Stimulated activated CD4-positive, alpha-beta T cell treated with anti-CD3 and anti-CD28 coated beads, Interleukin-15, amount 100 ng/mL, for 1 hour (primary cell): ENCODE results near the gene ZC3H12C.

ENCODE experiments used
- DNase-seq, 2 donors: peaks; one replicate each; pipeline ENCODE4 v3.0.0-alpha.2; 2020; ENCODE audit warnings: low read depth in 1 of 2, low spot score in 1 of 2

ZC3H12C gene

DNA sequence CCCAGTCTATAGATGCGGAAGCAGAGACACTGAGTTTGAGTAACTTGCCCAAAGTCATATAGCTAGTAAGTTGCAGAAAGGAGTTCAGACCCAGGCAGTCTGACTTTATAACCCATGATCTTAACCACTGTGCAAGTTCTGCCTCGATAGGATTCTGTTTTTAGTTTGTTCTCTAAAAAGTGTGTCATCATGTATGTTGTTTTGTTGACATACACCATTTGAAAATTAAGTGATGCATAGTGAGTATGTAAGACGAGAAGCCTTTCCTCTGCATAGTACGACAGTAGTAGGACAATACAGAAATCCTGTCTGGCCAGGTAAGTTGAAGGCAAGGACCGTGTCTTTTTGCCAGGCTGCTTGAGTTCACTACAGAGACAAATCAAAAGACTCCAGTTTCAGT, 3.3 kb downstream of the ZC3H12C start:
- DNase-seq = no peak

DNA sequence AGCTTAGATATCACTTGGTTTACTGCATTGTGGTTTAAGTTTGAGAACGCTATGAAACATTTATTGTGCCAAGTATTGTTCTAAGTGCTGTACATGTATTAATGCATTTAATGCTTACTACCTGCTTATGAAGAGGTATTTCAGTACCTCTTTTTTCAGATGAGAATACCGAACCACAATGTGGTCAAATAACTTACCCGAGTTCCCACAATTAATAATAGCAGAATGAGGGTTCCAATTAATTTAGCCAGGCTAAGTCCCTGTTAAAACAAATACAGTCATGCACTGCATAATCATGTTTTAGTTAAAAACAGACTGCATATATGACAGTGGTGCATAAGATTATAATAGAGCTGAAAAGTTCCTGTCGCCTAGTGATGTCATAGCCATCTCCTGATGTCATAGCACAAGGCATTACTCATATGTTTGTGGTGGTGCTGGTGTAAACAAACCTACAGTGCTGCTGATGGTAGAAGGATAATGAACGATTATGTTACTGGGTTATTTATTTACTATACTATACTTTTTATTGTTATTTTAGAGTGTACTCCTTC, 4.3 kb downstream of the ZC3H12C start:
- no peak for DNase-seq

DNA sequence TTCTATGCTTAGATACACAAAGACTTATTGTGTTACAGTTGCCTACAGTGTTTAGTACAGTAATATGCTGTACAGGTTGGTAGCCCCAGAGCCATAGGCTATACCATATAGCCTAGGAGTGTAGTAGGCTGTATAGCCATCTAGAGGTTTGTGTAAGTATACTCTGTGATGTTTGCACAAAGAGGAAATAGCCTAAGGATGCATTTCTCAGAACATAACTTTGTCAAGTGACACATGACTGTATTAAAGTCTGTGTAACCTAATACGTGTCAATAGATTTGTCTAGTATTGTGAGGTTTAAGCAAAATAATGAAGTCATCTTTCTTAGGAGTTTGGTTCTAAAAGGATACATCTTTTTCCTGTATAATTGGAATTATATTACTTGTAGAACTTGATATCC, 5.5 kb downstream of the ZC3H12C start:
- DNase-seq = no peak

DNA sequence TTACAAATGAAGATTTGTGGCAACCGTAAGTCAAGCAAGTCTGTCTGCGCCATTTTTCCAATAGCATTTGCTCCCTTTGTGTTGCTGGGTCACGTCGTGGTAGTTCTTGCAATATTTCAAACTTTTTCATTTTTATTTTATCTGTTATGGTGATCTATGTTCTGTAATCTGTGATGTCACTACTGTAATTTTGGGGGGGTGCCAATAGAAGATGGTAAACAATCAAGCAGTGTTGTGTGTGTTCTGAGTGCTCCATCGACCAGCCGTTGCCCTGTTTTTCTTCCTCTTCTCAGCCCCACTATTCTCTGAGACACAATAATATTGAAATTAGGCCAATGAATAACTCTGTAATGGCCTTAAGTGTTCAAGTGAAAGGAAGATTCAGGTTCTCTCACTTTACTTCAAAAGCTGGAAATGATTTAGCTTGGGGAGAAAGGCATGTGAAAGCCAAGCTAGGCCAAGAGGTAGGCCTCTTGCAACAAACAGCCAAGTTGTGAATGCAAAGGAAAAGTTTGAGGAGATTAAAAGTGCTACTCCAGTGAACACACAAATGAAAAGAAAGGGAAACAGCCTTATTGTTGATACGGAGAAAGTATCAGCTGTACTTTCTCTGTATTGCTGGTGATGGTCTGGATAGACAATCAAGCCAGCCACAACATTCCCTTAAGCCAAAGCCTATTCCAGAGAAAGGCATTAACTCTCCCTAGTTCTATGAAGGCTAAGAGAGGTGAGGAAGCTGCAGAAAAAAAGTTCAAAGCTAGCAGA, 7.5 kb downstream of the ZC3H12C start:
- DNase-seq = no peak

DNA sequence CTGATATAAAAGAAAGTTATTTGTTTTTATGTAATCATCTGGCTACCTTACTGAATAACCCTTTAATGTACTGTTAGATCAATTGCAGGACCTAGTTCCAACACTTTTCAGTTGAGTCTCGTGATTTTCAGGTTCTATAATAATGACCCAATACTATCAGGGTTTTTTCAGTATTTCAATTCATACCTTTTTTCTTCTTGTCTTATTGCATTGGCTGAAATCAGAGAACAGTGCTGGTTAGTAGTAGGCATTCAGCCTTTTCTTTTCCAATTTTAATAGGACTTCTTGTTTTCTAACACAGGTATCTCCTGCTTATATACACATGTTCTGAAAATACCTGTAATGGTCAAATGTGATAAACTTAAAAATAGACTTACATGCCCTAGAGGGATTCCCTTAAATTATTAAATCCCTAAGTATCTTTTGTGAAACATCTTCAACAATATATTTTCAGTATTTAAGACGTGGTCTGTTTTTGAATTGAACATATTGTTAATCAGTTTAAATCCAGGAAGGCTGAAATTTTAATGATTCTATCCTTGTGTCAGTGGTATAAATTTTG, 13.6 kb downstream of the ZC3H12C start:
- DNase-seq = no peak

DNA sequence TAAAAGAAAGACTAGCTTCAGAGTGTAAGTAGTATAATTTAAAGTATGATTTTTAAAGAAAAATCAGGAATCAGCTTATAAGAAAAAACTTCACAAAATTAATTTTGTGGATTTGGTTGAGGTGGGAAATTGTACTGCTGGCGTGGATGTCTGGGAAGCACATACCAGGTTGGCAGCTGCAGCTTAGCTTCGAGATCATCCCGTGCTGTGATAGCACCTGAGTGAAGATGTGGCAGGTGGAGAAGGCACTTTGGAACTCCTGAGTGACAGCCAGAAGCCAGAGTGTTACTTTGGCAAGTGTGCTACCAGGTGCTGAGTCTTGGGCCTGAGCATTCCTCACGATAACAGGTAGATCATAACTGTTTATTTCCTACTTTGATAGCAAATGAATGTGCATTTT, 17.7 kb downstream of the ZC3H12C start:
- DNase-seq = no peak

DNA sequence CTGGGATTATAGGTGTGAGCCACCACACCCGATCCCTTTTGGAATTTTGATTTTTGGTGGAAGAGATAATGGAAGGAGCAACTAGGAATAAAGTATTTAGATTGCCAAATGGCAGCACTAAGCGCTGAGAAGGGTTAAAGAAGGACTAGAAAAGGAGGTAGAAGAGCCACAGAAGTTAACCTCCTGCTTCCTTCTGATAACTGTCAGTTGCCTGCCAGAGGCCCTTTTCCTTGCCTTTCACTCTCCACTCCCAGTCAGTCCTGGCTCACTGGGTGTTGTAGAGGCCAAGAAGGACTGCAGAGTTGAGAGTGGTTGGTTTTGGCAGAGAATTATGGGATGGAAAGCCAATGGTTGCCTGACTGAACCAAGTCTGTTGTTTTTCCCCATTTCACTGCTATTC, 19.3 kb downstream of the ZC3H12C start:
- no peak for DNase-seq

DNA sequence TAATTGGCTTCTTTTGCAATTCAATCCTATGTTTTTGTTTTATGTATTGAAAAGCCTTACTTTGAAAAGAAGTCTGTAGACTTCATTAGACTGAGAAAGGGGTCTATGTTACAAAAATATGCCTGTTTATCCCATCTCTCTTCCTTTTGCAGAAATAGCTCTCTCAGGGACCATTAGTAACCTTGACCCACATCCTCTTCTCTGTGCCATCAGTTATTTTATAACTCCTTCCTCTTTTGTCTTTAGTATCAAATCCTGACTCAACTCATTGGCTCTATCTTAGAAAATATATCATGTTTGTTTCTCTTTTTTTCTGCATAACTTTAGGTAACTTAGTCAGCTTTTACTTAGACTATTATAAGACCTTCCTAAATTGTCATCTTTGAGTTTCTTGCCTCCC, 20.3 kb downstream of the ZC3H12C start:
- no peak for DNase-seq

DNA sequence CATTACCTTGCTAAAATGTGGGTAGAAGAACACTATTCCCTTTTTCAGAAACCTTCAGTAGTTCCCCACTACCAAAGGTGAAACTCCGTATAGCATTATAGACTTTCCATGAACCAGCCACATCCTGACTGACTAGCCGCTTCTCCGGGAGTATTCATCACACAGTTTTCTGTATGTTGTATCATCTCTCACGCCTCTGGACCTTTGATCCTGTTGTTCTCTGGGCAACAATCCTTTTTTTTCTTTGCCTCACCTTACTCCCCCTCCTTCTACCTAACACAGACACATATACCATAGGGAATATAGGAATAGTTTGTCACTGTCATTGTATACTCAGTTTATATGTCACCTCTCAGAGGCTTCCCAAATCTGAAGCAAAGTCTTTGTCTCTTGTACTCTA, 20.8 kb downstream of the ZC3H12C start:
- no peak for DNase-seq

DNA sequence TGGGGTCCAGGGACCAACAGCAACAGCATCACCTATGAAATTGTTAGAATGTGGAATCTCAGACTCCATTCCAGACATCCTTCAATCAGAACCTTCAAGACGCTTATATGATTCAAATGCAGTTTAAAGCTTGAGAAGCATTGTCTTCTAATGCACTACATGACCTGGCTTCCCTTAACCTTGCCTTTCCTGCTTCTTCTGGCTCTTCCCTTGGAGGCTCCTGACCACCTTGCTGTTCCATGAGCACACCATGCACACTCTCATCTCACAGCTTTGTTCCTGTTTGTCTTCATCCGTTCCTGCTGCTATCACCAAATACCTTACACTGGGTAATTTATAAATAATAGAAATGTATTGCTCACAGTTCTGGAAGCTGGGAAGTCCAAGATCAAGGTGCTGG, 26.1 kb downstream of the ZC3H12C start:
- no peak for DNase-seq

DNA sequence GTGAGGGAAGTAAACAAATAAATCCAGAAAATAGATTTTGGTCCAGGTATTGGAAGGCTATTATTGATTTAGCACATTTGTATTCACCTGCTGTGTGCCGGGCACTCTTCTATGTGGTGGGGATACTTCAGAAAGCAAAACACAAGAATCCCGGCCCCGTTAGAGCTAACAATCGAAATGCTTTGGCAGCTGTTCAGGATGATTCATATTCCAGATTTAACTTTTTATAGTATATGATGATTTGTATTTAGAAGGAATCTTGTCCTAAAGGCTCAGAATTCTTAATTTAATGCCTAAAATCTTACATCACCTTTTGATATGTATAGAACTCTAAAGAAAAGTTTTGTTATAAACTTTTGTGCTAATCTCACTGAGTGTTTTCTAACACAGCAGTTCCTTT, 28.0 kb downstream of the ZC3H12C start:
- DNase-seq = no peak

DNA sequence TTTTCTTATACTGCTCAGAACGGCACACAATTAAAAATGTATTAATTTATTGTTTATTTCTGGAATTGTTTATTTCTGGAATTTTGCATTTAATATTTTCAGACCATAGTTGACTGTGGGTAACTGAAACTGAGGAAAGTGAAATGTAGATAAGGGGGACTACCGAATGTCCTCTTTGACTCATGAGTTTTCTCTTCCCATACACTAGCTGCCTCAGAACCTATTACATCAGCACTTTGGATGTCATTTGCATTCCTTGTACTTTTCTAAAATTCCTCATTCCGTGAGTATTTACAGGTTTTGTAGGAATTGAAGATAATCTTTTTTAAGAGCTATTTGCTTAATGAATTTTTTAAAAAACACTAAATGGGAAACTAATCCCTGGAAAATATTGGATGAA, 29.8 kb downstream of the ZC3H12C start:
- no peak for DNase-seq

DNA sequence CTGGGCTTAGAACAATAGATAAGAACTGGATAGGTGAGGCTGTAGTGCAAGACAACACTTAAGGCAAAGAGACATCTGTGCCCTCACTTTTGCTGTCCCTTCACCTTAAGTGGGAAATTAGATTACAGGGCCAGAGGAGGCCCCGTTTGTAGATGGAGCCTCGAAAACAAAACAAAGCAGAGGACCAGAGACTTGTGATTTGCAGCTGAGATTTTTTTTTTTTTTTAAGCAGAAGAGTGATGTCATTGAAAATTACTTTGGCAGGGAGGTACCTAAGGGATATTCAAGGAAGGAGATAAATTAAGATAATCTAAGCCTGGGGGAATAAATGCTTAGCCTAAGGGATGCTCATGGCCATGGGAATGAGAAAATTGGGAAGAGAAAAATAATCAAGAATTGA, 31.4 kb downstream of the ZC3H12C start:
- no peak for DNase-seq

DNA sequence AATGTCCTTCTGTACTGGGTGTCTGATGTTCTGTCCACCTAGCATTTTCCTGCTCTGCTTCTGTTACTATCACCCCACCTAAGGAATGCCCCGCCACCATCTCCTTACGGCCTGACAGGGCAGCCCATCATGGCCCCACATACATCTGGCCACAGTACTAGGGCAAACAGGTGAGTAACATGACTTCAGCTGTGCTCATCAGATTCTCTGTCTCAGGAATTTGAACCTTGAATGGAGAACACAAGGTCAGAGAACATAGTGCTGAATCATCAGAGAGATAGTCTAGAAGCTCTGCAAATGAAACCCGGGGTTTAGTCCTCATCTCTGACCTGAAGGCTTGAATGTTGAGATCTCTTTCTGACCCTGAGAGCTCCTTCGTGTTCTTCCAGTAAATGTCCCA, 32.4 kb downstream of the ZC3H12C start:
- no peak for DNase-seq

DNA sequence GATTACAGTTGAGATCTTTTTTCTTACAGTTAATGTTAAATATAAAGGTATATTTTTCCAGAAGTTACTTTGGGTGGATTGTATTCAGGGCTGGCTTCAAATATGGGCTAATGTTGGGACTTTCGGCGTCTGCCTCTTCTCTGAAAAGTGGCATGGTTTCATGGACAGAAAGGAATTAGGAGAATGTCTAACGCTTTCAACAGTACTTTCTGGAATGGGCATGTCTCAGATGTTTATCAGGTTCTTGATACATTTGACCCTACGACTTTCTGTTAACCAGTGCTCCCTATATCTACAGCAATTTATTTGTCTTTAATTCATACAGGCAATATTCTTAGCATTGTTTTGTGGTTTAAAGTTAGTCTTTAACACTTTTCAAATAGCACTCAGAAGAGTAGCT, 33.7 kb downstream of the ZC3H12C start:
- no peak for DNase-seq

DNA sequence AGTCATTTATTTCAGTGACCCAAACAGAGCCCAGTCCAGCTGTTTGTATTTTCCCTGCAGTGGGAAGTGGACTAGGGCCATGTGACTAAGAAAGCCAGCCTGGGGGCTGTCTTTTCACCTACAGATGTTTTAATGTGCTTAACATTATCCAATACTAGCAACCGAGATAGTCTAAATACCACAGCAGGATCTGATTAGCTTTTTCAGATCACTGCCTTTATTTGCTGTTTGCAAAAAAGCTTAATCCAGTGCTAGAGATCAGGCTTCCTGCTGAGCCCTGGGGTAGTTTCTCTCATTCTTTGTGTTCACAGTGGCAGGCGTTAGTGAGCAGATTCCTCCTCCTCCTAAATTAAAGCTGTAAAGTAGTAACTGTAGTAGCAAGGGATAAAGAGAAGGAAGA, 35.0 kb downstream of the ZC3H12C start:
- no peak for DNase-seq

DNA sequence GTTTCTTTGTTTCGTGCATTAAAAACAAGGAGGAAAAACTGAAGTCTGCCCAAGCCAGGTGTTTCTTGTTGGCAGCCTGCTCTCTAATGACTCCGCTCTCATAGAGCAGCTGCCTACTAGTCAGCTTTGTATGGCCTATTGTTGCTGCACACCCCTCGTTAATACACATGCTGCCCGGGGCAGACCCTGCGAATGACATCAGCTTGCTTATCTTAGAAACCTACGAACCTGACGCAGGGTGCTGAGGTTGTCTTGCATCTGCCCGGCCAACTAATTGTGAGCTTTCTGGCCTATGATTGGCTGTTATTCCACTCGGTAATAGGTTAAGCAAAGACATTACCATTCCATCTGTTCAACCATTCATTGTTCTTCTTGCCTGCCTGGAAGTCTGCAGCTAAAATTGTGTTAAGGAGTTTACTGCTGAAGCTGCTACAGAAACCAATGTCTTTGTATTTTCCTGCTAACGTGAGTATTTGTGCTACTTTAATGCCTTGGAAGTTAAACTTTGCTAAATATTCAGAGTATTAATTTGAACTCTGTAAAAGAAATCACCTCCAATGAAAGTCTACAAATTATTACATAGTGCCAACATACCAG, 37.5 kb downstream of the ZC3H12C start:
- DNase-seq = no peak

DNA sequence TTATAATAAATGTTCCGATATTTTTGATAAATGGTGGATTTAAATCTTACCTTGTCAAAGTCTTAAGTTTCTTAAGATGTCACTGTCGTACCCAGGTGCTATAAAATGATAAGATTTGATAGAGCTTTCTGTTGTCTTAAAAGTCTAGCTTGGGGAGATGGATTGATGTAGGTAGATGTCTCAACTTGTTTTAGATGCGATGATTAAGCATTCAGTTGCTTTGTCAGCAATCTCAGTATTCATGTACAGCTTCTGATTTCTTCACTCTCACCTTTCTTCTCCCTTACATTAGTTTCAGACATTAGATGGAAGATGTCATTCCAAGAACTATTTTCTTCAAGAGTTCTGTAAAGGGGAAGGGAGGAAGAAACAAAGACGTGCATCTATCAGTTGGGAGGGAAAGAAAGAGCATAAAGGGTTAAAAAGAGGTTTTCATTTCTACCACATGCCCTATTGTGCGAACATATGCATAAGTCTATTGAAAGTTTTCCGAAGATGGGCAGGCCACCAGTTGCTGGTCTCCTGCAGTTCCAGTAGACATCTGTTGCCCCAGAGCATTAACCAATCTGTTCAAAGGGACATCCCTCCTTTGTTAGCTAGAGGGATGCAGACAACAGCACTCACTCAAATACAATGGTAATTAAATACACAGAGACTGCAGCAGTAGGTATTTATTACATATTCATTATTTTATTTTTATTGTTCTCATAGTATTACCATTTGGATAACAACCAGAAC, 38.4 kb downstream of the ZC3H12C start:
- DNase-seq = no peak

DNA sequence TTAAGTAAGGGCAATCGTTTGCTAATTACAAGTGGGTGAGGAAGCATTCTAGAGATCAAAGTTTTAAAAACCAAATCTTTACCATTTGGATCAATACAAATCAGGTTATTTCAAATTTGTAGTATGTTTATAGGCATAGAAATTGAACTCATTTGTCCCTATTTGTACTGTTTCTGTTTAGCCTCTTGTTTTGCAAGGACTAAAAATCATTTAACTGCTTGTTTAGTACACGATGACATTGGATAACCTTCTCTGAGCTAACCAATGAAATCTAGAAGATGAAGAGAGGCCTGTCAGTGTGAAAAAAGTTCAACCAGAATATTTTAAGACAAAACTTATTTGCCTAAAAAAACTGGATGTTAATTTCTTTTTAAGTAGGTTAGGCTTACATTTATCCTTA, 40.0 kb downstream of the ZC3H12C start:
- DNase-seq = no peak

DNA sequence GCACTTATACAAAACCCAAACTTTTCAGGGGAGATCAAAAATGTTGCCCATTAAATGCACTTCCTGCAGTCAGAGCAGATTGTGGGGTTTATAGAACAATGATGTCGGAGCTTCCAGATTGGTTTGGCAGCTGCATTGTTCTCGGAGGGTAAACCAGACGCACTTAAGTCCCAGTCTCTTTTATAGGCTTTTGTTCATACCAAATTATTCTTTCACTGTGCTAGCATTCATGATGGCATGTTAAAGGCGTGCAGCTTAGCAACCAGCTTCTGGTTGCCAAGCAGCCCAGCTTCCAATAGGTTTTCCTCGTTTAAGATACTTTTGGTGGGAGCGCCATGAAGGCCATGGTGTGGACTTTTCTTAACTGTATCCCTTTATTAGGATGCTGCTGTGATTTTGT, 40.9 kb downstream of the ZC3H12C start:
- DNase-seq = no peak

DNA sequence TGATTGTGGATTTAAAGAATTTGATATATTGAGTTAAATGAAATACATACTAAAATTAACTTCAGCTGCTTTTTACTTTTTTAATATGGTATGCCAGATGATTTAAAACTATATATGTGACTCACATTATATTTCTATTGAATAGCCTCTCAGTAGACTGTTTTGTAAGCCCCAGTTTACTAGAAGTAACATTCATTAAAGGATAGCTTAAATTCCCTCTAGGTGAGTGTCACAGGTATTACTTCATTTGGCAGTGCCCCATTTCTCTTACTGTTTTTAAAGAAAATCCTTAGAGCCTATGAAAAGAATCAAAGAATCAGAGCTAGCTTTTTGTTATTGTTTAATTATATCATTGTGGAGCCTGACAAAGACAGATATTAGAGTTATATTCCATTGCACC, 48.6 kb downstream of the ZC3H12C start:
- no peak for DNase-seq
